ENCODE data around the gene NAT8L.

The NAT8L gene

DNA sequence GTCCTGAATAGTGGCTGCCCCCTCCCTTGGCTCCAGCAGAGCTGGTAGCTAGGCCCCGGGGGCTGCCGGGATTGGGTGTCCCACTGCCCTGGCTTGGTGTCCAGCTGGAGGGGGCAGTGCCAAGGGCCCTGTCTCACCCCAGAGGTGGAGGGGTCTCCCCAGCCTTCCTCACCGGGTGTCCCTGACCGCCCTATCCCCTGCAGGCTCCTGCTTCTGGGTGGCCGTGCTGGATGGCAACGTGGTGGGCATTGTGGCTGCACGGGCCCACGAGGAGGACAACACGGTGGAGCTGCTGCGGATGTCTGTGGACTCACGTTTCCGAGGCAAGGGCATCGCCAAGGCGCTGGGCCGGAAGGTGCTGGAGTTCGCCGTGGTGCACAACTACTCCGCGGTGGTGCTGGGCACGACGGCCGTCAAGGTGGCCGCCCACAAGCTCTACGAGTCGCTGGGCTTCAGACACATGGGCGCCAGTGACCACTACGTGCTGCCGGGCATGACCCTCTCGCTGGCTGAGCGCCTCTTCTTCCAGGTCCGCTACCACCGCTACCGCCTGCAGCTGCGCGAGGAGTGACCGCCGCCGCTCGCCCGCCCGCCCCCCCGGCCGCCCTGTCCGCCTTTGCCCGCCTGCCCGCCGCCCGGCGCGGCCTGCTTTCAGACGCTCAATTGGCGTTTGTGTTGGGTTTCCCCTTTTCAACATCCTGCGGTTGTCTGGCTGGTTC, 4.6 kb downstream of the NAT8L start:
- in situ Hi-C loops (cut with MboI; ENCODE audit: low sequenced_read_pairs), result no loop called here

DNA sequence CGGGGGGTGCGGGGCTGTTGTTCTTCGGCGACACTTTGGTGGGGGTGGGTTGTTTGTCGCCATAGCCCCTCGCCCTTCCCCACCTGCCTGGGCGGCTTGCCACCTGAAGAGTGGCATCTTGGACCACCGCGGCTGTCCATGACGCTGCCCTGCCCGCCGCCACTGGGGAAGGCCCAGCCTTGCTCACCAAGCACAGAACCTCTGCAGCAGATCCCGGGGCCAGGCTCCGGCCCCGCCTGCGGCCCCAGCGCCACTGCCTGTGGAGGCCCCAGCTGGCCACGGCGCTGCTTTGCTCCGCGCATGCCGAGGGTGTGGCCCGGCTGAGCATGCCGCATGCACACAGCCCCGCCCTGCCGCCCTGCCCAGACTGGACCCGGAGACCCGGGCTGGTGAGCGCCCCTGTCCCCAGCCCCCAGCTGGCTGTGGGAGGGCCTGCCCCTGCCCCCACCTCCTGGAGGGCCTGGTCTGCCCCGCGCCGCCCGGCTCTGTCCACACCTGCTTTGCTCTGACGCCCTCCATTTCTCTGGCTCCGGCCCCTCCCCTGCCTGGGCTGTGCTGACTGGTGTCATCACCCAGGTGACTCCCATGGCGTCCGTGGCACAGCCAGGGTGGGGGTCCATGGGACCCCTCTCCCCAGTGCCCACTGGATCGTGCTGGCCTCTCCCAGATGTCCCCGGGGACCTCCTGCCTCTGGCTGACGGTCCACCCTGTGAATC, 5.3 kb downstream of the NAT8L start:
- in situ Hi-C loops (cut with MboI; ENCODE audit: low sequenced_read_pairs), result no loop called here

DNA sequence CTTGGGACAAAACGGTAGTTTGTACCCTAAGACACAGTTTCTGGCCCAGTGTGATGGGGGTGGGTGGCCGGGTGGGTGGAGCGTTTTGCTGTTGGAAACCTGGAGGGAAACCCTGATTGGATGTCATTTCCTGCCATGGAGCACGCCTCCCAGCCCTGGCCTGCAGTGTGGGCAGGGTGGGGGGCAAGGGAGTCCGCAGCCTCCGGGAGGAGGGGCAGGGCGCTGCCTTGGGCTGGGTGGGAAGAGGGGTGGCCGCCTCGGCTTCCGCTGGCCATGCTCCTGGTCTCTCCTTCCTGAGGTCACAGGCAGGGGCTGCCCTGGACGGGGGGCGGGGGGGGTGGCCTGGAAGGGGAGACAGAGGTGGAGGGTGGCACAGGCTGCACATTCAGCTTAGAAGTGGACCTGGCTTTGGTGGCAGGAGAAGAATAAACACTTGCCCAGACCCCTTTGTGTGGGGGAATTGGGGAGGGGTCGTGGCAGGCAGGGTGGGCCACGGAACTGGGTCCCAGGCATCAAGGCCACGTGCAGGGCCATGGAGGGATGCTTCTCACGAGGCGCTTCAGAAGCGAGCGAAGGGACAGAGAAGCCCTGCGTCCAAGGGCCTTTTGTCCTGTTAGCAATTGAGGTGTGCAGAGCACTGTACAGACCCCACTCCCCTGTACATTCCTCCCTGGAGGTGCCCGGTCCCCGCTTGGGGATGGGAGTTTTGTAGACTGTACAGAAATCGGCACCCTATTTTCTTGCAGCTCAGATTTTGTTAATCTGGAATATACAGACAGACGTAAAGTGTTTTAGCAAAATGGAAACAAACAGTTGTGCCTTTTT, 6.2 kb downstream of the NAT8L start:
- in situ Hi-C loops (cut with MboI; ENCODE audit: low sequenced_read_pairs), result no loop called here

DNA sequence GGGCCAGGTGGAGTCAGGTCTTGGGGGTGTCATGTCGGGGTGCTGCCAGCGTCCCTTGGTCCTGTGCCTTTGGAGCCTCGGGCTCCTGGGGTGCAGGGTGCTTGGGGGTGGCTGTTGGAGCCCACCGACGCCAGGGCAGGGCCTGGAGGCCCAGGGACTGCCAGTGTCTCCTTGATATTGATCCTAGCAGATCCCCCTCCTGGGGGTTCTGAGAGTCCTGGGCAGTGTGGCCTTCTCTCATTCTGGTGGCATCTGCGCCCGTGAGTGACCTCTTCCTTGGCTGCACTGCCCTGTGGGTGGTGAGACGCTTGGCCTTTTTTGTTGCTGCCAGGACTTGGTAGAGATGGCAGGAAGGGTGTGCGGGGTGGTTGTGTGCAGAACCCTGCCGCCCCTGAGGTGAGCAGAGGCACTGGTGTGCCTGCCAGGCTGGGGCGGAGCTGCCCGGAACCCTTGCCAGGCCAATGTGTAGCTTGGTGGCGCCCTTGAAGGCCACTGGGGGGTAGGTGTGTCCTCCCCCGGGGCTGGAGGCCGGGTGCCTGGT, 7.0 kb downstream of the NAT8L start:
- in situ Hi-C loops (cut with MboI; ENCODE audit: low sequenced_read_pairs), result no loop called here

DNA sequence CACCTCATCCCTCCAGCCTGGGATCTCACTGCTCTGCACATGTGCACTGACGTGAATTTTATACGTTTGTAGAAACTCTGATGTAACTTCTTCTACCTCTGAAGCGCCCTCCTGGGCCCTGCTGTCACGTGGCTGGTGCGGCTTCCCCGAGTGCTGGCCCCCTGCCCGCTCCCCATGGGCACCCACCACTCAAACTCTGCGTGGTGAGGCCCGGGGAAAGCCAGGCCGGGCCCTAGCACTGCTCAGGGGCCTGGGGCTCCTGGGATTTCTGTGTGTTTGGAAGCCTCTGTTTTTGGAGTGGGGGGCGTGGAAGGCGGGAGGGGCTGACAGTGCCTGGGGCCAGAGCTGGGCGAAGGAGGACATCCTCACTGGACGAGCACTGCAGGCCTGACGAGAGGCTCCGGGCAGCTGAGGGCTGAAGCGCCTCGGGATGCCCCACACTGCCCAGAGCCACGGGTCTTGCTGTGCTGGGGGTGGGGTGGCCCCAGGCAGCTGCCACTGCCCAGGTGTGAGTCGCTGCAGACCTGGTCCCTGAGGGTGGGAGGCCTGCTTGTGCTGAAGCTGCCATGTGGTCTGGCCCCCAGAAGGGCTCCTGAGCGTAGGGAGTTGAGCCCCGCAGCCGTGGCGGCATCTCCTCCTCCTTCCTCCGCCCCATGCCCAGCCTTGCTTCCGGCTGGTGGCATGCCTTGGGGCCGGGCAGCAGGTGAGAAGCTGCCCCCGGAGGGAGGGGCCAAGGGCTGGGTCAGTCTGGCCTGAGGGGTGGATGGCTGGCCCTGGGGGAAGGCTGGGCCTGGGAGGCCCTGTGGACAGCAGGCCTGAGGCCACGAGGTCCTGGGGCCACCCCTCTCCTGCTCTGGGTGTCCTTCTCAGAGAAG, 7.7 kb downstream of the NAT8L start:
- in situ Hi-C loops (cut with MboI; ENCODE audit: low sequenced_read_pairs), result no loop called here

DNA sequence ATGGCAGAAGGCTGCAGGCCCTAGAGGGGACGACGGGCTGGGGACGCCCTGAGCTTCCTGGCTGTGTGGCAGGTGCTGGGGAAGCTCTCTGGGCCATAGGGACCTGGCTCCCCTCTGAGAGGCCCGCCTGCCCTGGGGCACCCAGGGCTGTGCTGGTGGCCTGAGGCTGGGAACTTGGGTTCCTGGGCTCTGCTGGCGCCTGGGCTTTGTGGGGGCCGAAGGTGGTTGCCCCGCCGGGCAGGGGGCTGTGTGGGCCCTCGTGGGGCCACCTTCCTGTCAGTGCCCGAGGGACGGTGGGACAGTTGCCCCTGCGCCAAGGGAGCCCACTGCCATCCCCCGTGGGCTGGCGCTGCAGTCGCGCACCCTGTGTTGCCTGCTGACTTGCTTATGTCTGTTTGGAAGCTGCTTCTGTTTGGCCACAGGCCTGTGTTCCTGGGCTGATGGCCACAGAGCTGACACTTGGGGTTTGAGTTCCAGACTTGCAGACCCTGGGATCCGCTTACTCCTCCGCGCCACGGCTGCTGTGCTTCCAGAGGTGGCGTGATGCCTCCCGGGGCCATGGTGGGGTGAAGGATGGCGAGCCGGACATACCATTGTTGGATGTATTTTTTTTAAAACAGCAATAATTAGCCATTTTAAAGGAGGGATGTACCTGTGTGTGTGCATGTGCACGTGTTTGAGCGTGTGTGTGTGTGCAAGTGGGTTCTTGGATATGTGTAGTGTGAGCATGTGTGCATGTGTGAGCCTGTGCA, 8.5 kb downstream of the NAT8L start:
- in situ Hi-C loops (cut with MboI; ENCODE audit: low sequenced_read_pairs), result no loop called here

DNA sequence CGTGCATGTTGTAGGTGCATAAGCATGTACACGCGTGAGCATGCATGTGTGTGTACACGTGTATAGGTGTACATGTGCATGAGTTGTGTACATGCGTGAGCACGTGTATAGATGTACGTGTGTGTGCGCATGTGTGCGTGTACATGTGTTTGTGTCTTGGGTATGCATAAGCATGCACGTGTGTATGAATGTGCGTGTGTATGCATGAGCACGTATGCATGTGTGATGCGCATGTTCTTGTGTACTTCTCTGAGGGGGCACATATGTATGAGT, 9.0 kb downstream of the NAT8L start:
- in situ Hi-C loops (cut with MboI; ENCODE audit: low sequenced_read_pairs), result no loop called here

DNA sequence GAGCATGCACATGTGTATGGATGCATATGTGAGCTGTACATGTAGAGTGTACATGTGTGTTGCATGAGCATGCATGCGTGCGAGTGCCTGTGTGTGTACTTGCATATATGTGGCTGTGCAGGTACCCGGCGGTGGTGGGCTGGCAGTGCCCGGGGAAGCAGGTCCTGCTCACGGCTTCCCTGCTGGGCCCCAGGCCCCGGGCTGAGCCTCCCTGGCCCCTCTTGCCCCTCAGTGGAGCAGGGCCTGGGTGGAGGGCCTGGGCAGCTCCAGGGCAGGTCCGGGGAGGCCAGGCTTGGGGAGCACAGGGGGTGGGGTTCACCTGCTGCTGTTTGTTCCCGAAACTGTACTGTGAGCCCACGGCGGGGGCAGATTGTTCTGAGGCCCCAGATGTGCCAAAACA, 9.4 kb downstream of the NAT8L start:
- in situ Hi-C loops (cut with MboI; ENCODE audit: low sequenced_read_pairs), result no loop called here

DNA sequence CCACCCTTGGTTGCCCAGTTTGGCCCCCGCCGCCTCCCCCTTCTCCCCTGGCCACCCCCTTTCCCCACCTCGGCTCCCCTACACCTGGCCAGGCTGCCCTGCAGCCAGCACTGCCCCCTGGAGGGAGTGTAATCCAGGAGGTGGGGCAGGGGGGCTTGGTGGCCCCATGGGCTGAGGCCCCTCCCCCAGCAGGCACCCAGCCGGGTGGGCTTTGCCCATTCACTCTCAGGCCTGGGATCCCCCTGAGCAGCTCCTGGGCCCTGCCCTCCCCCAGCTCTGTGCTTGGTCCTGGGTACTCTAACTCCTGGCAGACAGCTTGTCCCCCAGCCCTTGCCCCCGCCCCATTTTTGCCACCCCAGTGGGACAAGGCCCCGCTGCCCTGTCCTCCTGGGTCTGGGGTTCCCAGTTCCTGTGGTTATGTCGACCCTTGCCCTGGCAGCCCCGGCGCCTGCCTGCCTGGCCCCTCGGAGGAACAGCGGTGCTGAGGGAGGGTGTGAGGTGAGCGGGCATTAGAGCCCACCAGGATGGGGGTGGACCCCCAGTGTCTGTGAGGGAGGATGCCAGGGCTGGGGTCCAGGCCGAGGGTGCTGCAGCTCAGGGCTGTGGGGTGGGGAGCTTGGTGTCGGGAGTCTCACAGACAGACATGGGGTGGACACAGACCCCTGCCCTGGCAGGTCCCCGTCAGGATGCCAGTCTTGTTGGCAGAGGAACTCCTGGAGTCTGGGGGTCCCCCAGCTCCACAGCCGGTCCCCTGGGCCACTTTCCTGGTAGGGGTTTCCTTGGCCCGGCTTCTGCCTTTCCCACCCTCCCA, 10.2 kb downstream of the NAT8L start:
- in situ Hi-C loops (cut with MboI; ENCODE audit: low sequenced_read_pairs), result no loop called here

DNA sequence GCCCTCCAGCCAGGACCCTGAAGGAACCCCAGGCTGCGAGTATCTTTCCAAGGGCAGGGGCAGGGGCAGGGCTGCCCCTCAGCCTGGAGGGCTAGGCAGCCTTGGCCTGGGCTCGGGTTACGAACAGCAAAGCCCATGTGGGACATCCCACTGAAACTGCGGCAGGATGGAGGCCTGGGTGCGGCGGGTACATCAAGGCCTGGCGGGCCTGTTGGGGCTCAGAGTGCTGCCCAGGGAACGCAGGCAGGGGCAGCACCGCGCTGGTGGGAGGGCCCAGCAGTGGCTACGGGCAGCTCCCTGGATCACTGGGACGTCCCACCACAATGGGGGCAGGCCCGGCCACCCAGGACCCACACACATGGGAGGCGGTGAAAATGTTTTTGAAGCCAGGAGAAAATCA, 10.9 kb downstream of the NAT8L start:
- in situ Hi-C loops (cut with MboI; ENCODE audit: low sequenced_read_pairs), result no loop called here

DNA sequence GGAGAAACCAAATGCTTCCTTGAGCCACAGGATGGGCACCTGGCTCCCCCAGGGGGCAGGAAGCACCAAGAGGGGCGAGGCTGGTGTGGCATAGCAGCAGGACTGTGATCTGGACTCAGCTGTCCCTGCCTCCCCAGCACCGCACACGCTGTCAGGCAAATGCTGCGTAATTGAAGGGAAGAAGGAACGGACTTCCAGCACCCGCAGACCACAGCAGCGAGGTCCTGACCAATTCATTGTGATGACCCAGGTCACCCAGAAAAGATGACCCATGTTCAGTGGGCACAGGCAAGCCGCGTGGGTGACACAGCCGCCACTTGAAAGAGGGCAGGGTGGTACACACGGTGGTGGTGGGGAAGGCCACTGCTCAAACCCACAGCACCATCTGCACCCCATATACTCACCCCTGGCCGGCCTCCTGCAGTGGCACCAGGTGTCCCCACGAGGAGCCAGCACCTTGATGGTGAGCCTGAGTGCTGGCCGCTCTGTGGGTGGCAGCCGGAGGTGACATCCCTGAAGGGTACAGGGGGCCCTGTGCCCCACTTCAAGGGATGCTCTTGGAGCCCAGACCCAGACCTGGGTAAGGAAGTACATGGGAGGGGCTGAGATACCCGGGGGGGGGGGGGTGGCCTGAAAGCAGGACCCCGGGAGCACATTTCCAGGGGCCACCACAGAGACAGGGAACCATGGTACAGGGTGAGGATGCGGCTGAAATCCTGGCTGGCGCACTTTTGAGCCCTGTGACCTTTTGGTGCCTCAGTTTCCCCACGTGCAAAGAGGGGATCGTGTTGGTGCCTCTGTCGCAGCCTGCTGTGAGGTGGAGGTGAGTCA, 11.5 kb downstream of the NAT8L start:
- in situ Hi-C loops (cut with MboI; ENCODE audit: low sequenced_read_pairs), result no loop called here

DNA sequence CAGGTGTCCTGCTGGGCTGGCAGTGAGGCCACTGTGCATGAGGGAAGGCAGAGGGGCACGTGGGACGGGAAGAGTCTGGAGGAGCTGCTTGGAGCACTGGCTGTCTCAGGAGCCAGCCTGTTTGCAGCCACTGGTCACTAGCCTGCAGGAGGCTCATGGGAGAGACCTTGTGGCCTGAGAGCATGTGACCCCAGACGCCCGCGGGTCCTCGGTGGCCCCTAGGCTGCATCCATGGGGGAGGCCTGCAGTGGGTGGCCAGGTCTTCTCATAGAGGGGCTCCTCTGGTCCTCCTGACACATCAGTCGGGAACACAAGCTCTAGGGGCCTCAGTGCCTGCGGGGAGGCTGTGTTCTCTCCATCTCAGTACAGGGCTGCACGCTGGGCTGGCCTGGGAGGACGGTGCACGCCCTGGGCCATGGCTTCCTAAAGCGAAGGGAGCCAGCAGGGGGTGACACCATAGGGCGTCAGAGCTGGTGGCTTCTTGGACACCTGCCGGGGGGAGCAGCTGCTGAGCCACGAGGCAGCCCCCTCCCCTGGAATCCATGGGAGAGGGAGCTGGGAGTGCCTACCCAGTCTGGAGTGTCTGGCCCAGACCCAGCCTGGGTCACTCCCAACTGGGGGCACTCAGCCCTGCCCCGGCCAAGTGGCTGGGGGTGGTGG, 12.3 kb downstream of the NAT8L start:
- in situ Hi-C loops (cut with MboI; ENCODE audit: low sequenced_read_pairs), result no loop called here

DNA sequence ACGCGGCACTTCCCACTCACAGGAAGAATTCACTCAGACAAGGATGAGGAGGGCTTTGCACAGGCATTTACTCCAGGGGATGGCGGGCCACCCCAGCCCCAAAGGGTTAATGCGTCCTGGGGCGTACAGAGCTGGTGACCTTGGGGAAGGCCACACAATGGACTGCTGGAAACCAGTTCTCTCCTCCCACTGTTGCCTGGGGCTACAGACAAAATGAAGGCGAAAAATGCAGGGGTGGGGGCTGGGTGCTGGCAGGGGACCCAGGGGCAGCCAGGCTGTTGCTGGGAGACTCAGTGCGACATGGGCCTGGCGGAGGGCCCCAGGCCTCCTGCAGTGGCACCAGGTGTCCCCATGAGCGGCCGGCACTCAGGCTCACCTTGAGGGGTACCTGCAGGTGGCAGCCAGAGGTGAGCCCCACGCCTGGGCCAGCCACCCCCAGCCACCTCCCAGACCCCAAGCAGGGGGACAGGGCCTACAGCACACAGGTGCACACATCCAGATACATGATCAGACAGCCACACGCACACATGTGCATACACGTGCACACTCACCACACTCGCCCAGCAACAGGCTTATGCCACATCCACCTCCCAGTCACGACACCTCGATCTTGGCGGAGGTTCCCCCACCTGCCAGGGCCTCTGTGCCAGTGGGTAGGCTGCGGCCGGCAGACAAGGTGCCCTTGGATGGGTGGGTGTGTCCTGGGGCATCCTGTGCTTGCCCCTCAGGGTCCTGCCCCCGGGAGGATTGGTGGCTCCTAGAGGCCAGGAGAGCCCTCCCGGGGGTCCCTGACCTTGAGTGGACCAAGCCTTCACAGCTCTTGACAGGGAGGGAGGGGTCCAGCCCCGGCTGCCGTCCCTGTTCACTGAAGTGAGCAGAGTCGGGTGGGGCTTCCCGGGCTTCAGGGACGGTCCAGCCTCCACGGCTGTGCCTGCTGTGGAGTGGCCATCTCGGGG, 13.1 kb downstream of the NAT8L start:
- in situ Hi-C loops (cut with MboI; ENCODE audit: low sequenced_read_pairs), result no loop called here

DNA sequence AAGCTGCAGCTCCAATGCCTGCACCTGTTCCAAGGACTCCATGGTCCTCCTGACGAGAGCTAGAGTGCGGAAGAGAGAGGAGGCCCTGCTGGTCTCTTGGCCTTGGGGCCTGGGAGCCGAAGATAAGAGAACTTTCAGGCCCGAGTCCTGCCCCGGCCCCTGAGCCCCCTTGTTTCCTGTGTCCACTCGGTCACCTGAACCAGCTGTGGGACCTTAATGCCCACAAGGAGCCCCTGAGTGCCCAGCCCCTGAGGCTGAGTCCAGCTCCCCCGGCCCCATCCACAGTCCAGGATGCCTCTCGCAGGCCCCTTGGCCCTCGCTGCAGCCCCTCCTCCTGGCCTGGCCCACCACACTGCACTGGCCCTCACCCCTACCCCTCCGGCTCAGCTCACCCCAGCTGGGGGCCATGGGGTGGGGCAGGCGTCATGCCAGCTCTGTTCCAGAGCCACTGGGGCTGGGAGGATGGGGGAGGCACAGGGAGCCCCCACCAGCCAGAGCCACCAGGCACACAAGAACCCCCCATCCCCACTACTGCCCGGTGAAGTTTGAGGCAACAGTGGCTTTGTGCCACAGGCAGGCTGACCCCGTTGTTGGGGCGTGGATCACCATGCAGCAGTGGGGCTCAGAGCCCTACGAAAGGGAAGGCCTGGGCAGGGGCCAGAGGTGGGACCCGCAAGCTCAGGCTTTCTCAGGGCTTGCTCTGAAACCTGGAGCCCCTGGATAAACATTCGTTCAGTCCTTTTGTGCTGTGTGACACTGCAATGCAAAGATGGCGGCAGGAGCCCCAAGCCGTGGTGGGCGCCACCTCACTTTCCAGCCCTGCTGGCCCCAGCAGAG, 14.1 kb downstream of the NAT8L start:
- in situ Hi-C loops (cut with MboI; ENCODE audit: low sequenced_read_pairs), result no loop called here

DNA sequence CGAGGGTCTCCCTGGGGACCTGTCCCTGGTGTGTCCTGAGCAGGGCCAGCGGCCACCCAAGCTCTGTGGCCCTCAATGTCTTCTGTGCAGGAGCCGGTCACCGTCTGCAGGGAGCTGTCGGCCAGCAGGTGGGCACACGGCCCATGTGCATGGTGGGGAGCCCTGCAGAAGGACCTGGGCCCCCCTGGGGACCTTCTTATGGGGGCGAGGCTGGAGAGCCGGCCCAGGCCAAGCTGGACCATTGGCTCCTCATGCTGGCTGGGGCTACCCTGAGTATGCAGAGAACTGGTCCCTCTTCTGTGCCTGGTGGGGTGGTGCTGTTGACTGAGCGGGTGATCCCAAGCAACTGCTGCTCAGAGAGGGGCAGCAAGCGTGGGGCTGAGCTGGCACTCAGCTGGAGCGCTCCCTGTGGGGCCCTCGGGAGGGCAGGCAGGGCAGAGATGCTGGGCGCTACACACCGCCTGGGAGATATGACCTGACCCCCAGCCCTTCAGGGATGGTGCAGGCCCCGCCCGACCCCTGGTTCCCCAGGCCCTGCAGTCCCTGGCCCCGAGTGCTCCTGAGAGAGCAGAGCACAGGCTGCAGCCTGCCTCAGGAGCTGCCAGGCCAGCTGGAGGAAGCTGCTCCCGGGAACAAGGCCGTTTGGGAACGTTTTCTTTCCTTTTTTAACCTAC, 14.8 kb downstream of the NAT8L start:
- in situ Hi-C loops (cut with MboI; ENCODE audit: low sequenced_read_pairs), result no loop called here

Data from HL-60/S4 treated with retinoic acid at 250 ng/mL for 4 days and 3 days (cell line).